Endothelial cell of umbilical vein (primary cell): ENCODE results near the gene FZD10. TPM values are rescaled to one million over a fixed set of nuclear protein-coding genes. Genes with fewer than 3 reads are reported as not detected.

Experiments
- BruUV-seq: library from RNA; stranded (reverse); fragments of 400-500 nt; replicated peaks from 2 replicates; lab custom pipeline; 2021; lab: Mats Ljungman, UMichigan
- CTCF ChIA-PET: fragments of 300-600, 350-600 bp; sonication (Branson Sonifier 250); formaldehyde crosslinking; loops from one replicate; lab custom pipeline; 2021; ENCODE audit warnings: antibody characterized with exemption, inconsistent platforms; lab: Charles Lee
- POLR2A ChIA-PET: fragments of 300-600, 350-600 bp; sonication (Branson Sonifier 250); formaldehyde crosslinking; loops from one replicate; lab custom pipeline; 2021; ENCODE audit warnings: antibody characterized with exemption, inconsistent platforms; lab: Charles Lee
- DNase-seq: peaks from one replicate; pipeline ENCODE4 v3.0.0-alpha.2; 2011; ENCODE audit warnings: low read depth, low spot score
- FAIRE-seq: peaks from 2 replicates; lab custom pipeline; 2011; peaks lifted over from hg19 to GRCh38; lab: Jason Lieb, UNC
- H2AFZ ChIP-seq: 2 replicates; pipeline ENCODE4 v1.6.0; 2012; ENCODE audit warnings: low read depth, low read length, control low read depth, inconsistent platforms
- H3K27ac ChIP-seq: 2 replicates; pipeline ENCODE4 v1.5.1; 2011; ENCODE audit warnings: low read depth, mild to moderate bottlenecking, control low read depth, low read length, moderate library complexity; ENCODE audit not compliant: insufficient read depth
- H3K27me3 ChIP-seq, 2 experiments: 2 replicates each; pipeline versions ENCODE4 v1.6.0 to v1.6.1; 2011; ENCODE audit warnings: low read length in 2 of 2, mixed read lengths in 1 of 2; ENCODE audit not compliant: control insufficient read depth in 2 of 2, insufficient read depth in 2 of 2
- H3K36me3 ChIP-seq, 2 experiments: 2 replicates in 1 of 2; 3 replicates in 1 of 2; pipeline ENCODE4 v1.5.1; 2011; ENCODE audit warnings: low read length in 2 of 2, mild to moderate bottlenecking in 1 of 2, moderate library complexity in 1 of 2; ENCODE audit not compliant: control insufficient read depth in 2 of 2, insufficient read depth in 2 of 2; ENCODE audit errors: extremely low read depth in 1 of 2
- H3K4me1 ChIP-seq: 3 replicates; pipeline ENCODE4 v1.5.1; 2011; ENCODE audit warnings: mild to moderate bottlenecking, low read length; ENCODE audit not compliant: control insufficient read depth, insufficient read depth; ENCODE audit errors: extremely low read depth
- H3K4me2 ChIP-seq: 2 replicates; pipeline ENCODE4 v1.6.1; 2011; ENCODE audit warnings: low read length, control low read depth, mixed read lengths; ENCODE audit not compliant: insufficient read depth
- H3K4me3 ChIP-seq, 3 experiments: fragments of 200-600 bp in 1 of 3; sonication (generic), shearing (Covaris generic) in 1 of 3; replicated peaks in 1 of 3; 2 replicates each; pipeline ENCODE4 v1.5.1; 2011 to 2016; ENCODE audit warnings: control low read depth in 3 of 3, low read length in 3 of 3, mild to moderate bottlenecking in 2 of 3, inconsistent platforms in 1 of 3, low read depth in 1 of 3, moderate library complexity in 1 of 3; ENCODE audit not compliant: insufficient read depth in 1 of 3
- H3K79me2 ChIP-seq: 2 replicates; pipeline ENCODE4 v1.6.0; 2012; ENCODE audit warnings: low read length, inconsistent platforms; ENCODE audit not compliant: control insufficient read depth, insufficient read depth
- H3K9ac ChIP-seq: replicated peaks from 2 replicates; pipeline ENCODE3; 2011; ENCODE audit warnings: low read length, control low read depth; ENCODE audit not compliant: insufficient read depth; ENCODE audit errors: extremely low read depth
- H3K9me1 ChIP-seq: replicated peaks from 3 replicates; pipeline ENCODE4 v1.6.0; 2011; ENCODE audit warnings: mild to moderate bottlenecking, low read length; ENCODE audit not compliant: control insufficient read depth, insufficient read depth; ENCODE audit errors: extremely low read depth
- H3K9me3 ChIP-seq: replicated peaks from 2 replicates; pipeline ENCODE4 v1.5.1; 2012; ENCODE audit warnings: low read length, inconsistent platforms; ENCODE audit not compliant: control insufficient read depth, insufficient read depth
- H4K20me1 ChIP-seq: replicated peaks from 2 replicates; pipeline ENCODE3; 2011; ENCODE audit warnings: mild to moderate bottlenecking, low read length; ENCODE audit not compliant: control insufficient read depth, insufficient read depth; ENCODE audit errors: extremely low read depth
- EZH2 ChIP-seq: IDR thresholded peaks from 2 replicates; pipeline ENCODE4 v1.6.1; 2012; ENCODE audit warnings: borderline replicate concordance, low read depth, mild to moderate bottlenecking, moderate library complexity, low read length, inconsistent platforms; ENCODE audit not compliant: severe bottlenecking
- FOS ChIP-seq: IDR thresholded peaks from 2 replicates; pipeline ENCODE4 v1.6.1; 2011; ENCODE audit warnings: mild to moderate bottlenecking, low read length, moderate library complexity, borderline replicate concordance; ENCODE audit not compliant: insufficient read depth
- GATA2 ChIP-seq: IDR thresholded peaks from 2 replicates; pipeline ENCODE4 v1.7.0; 2011; ENCODE audit warnings: low read depth, mild to moderate bottlenecking, moderate library complexity, mixed read lengths, low read length; ENCODE audit not compliant: insufficient read length, insufficient read depth
- JUN ChIP-seq: IDR thresholded peaks from 2 replicates; pipeline ENCODE4 v1.6.1; 2011; ENCODE audit warnings: borderline replicate concordance, low read depth; ENCODE audit not compliant: insufficient read length, insufficient read depth
- MAX ChIP-seq: IDR thresholded peaks from 2 replicates; pipeline ENCODE4 v1.6.1; 2011; ENCODE audit not compliant: insufficient read depth, insufficient read length
- MYC ChIP-seq: IDR thresholded peaks from one replicate; pipeline ENCODE4 v1.6.1; 2011; ENCODE audit warnings: mild to moderate bottlenecking, low read depth, low read length
- POLR2A ChIP-seq: IDR thresholded peaks from 2 replicates; pipeline ENCODE4 v1.6.1; 2012; ENCODE audit warnings: low read depth, mild to moderate bottlenecking, control low read depth, low read length
- POLR2AphosphoS5 ChIP-seq: IDR thresholded peaks from 2 replicates; pipeline ENCODE4 v1.6.1; 2012; ENCODE audit warnings: low read depth, mild to moderate bottlenecking, control low read depth, low read length, moderate library complexity; ENCODE audit not compliant: insufficient read depth
- dilution Hi-C: fragments of 300-500 bp; cut with MboI; formaldehyde crosslinking; loops from one replicate; pipeline ENCODE4 v1.15.0; 2019; ENCODE audit warnings: low sequenced_read_pairs; ENCODE audit not compliant: extremely low pct_ligation_motif_present
- intact Hi-C: fragments of 100-400 bp; cut with micrococcal nuclease; formaldehyde crosslinking; loops from one replicate; pipeline ENCODE4 v1.10.0; 2022
- polyA plus RNA-seq, 4 experiments: library from polyadenylated mRNA; depleted of rRNA in 3 of 4; stranded (reverse) in 3 of 4; unstranded in 1 of 4; fragments of >200 nt; gene quantifications; 2 replicates each; pipeline versions ENCODE4 v1.2.1 to v1.2.3, GENCODE V29; 2011 to 2012; ENCODE audit warnings: missing spikeins in 1 of 4
- total RNA-seq: library from RNA; stranded (reverse); gene quantifications from 2 replicates; pipeline ENCODE4 v1.2.3, GENCODE V29; 2021
- TF ChIP-seq, protein P1 (sequence below), 2 donors: IDR thresholded peaks; 1 replicate in 1 of 2; 2 replicates in 1 of 2; pipeline ENCODE4 v1.5.1; 2011; ENCODE audit warnings: low read length in 2 of 2, mild to moderate bottlenecking in 2 of 2, moderate library complexity in 2 of 2, control low read depth in 1 of 2, inconsistent platforms in 1 of 2, low read depth in 1 of 2; ENCODE audit not compliant: insufficient read depth in 1 of 2; ENCODE audit errors: extremely low read depth in 1 of 2

The FZD10 gene
- total and polyA plus RNA-seq, 2 donors (not counting 3 experiments of a cell fraction or from before 2014, with no cell fraction given) = not detected

DNA sequence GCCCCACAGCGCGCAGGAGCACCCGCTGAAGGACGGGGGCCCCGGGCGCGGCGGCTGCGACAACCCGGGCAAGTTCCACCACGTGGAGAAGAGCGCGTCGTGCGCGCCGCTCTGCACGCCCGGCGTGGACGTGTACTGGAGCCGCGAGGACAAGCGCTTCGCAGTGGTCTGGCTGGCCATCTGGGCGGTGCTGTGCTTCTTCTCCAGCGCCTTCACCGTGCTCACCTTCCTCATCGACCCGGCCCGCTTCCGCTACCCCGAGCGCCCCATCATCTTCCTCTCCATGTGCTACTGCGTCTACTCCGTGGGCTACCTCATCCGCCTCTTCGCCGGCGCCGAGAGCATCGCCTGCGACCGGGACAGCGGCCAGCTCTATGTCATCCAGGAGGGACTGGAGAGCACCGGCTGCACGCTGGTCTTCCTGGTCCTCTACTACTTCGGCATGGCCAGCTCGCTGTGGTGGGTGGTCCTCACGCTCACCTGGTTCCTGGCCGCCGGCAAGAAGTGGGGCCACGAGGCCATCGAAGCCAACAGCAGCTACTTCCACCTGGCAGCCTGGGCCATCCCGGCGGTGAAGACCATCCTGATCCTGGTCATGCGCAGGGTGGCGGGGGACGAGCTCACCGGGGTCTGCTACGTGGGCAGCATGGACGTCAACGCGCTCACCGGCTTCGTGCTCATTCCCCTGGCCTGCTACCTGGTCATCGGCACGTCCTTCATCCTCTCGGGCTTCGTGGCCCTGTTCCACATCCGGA, 1.4 kb downstream of the FZD10 start:
- no peaks in the 10 kb centered on the region for H4K20me1 ChIP-seq
- ChIA-PET CTCF (no interaction called here), POLR2A (no interaction called here)
- intact Hi-C loops (no loop called here), dilution Hi-C loops (no loop called here)
- H3K4me2 ChIP-seq = no peak overlapping the region
- H3K9me1 ChIP-seq = no peaks in the 10 kb centered on the region
- H3K9ac ChIP-seq = no peak overlapping the region
- no TSS peak for BruUV-seq
- FAIRE-seq (no peak), DNase-seq (no peak)
- H3K4me3 ChIP-seq = no peak overlapping the region
- H3K9me3 ChIP-seq = no peaks in the 10 kb centered on the region
- no peaks in the 10 kb centered on the region for H3K36me3 ChIP-seq
- peaks cover 13 to 26% of the 10 kb centered on the region in 2 experiments for H3K27me3 ChIP-seq
- H3K79me2 ChIP-seq = no peaks in the 10 kb centered on the region
- TF ChIP-seq MAX (no peak), GATA2 (no peak)
- TF ChIP-seq, protein P1, sequence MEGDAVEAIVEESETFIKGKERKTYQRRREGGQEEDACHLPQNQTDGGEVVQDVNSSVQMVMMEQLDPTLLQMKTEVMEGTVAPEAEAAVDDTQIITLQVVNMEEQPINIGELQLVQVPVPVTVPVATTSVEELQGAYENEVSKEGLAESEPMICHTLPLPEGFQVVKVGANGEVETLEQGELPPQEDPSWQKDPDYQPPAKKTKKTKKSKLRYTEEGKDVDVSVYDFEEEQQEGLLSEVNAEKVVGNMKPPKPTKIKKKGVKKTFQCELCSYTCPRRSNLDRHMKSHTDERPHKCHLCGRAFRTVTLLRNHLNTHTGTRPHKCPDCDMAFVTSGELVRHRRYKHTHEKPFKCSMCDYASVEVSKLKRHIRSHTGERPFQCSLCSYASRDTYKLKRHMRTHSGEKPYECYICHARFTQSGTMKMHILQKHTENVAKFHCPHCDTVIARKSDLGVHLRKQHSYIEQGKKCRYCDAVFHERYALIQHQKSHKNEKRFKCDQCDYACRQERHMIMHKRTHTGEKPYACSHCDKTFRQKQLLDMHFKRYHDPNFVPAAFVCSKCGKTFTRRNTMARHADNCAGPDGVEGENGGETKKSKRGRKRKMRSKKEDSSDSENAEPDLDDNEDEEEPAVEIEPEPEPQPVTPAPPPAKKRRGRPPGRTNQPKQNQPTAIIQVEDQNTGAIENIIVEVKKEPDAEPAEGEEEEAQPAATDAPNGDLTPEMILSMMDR (IDR thresholded peaks at IDR 0.05; ENCODE audit: extremely low read depth in 1 of 2, insufficient read depth in 1 of 2, low read depth in 1 of 2, low read length in 2 of 2) = no peak
- no peak overlapping the region for H3K27ac ChIP-seq
- no peak overlapping the region for H2AFZ ChIP-seq
- H3K4me1 ChIP-seq = no peaks in the 10 kb centered on the region

GRCh38 chr12:130164216-130164542, 1.9 kb downstream of the FZD10 start:
- Histone ChIP-seq H4K20me1 (no peaks in the 10 kb centered on the region), H3K79me2 (no peaks in the 10 kb centered on the region)
- POLR2A ChIA-PET = no interaction called here

More at GRCh38 chr12:130164216-130164542, 1.9 kb downstream of the FZD10 start:
- DNase-seq (no peak), FAIRE-seq (no peak)
- Histone ChIP-seq H3K4me3 (no peak overlapping the region), H3K27ac (no peak overlapping the region), H3K9me1 (no peaks in the 10 kb centered on the region), H3K4me1 (no peaks in the 10 kb centered on the region), H3K9me3 (no peaks in the 10 kb centered on the region), H3K27me3 (peaks cover 13 to 26% of the 10 kb centered on the region in 2 experiments), H2AFZ (no peak overlapping the region), H3K4me2 (no peak overlapping the region), H3K9ac (no peak overlapping the region), H3K36me3 (no peaks in the 10 kb centered on the region)
- TF ChIP-seq MAX (no peak), MYC (no peak), FOS (no peak), POLR2A (no peak), GATA2 (no peak), EZH2 (no peak), JUN (no peak), POLR2AphosphoS5 (no peak)
- TF ChIP-seq, protein P1 (IDR thresholded peaks at IDR 0.05; ENCODE audit: extremely low read depth in 1 of 2, insufficient read depth in 1 of 2, low read depth in 1 of 2, low read length in 2 of 2) = no peak
- CTCF ChIA-PET = no interaction called here
- BruUV-seq = no TSS peak
- intact Hi-C loops (no loop called here), dilution Hi-C loops (no loop called here)
